K562 (cell line): ENCODE results near the gene FAM72B. TPM values are rescaled to one million over a fixed set of nuclear protein-coding genes. Genes with fewer than 3 reads are reported as not detected.
"Not testable (repeated sequence)": the region's sequence is repeated elsewhere in the genome, so short reads cannot be mapped to it uniquely, and the experiment has no call there.

Experiments used
- ATAC-seq: fragments of 200-7000 bp; cut with Tn5 transposase; 3 replicates; pipeline ENCODE4 v1.9.1; 2020; ENCODE audit warnings: moderate library complexity
- BruUV-seq: library from RNA; stranded (reverse); fragments of 400-500 nt; replicated peaks from 2 replicates; lab custom pipeline; 2021; lab: Mats Ljungman, UMichigan
- CTCF ChIA-PET: fragments of 300-600 bp; formaldehyde crosslinking; extraction: SDS; loops from one replicate; lab custom pipeline; 2021; ENCODE audit warnings: low intra/inter-chr PET ratio; lab: Yijun Ruan, JAX
- POLR2A ChIA-PET: fragments of 300-600, 350-650 bp; sonication (Branson Sonifier 250); formaldehyde crosslinking; extraction: SDS; loops from one replicate; lab custom pipeline; 2021; ENCODE audit warnings: antibody characterized with exemption, inconsistent platforms; lab: Yijun Ruan, JAX
- DNase-seq, 4 experiments: peaks; one replicate each; pipeline versions ENCODE4 v3.0.0 to v3.0.0-alpha.2; 2011 to 2018; ENCODE audit warnings: low spot score in 3 of 4, mixed read lengths in 3 of 4; ENCODE audit errors: extremely low read depth in 1 of 4
- FAIRE-seq: peaks from 2 replicates; lab custom pipeline; 2011; peaks lifted over from hg19 to GRCh38; lab: Jason Lieb, UNC
- H2AFZ ChIP-seq: 2 replicates; pipeline ENCODE4 v1.6.0; 2011; ENCODE audit warnings: low read depth, low read length, control low read depth, inconsistent platforms
- H3K27ac ChIP-seq: fragments of 200-600 bp; 3 replicates; pipeline ENCODE4 v1.8.0; 2011; ENCODE audit warnings: low read depth, mild to moderate bottlenecking, control low read depth, inconsistent platforms, low read length, moderate library complexity, mixed read lengths; ENCODE audit errors: extremely low read depth
- H3K27me3 ChIP-seq, 2 experiments: fragments of 300-600 bp in 1 of 2; 2 replicates in 1 of 2; 3 replicates in 1 of 2; pipeline versions ENCODE4 v1.6.0 to v1.8.0; 2011; ENCODE audit warnings: inconsistent platforms in 2 of 2, low read length in 2 of 2, mild to moderate bottlenecking in 1 of 2, mixed read lengths in 1 of 2, moderate library complexity in 1 of 2; ENCODE audit not compliant: control insufficient read depth in 2 of 2, insufficient read depth in 2 of 2
- H3K36me3 ChIP-seq: fragments of 300-600 bp; 3 replicates; pipeline ENCODE4 v1.8.0; 2011; ENCODE audit warnings: mild to moderate bottlenecking, low read length, inconsistent platforms; ENCODE audit not compliant: control insufficient read depth, insufficient read depth
- H3K4me1 ChIP-seq, 2 experiments: fragments of 200-600 bp in 1 of 2; replicated peaks in 1 of 2; 2 replicates in 1 of 2; 3 replicates in 1 of 2; pipeline versions ENCODE4 v1.5.1 to v1.8.0; 2011; ENCODE audit warnings: inconsistent platforms in 2 of 2, low read length in 2 of 2, mild to moderate bottlenecking in 1 of 2, mixed read lengths in 1 of 2, moderate library complexity in 1 of 2; ENCODE audit not compliant: control insufficient read depth in 2 of 2, insufficient read depth in 2 of 2
- H3K4me2 ChIP-seq: 2 replicates; pipeline ENCODE4 v1.6.1; 2011; ENCODE audit warnings: low read length, control low read depth, inconsistent platforms, mixed read lengths; ENCODE audit not compliant: insufficient read depth
- H3K4me3 ChIP-seq: fragments of 200-600 bp; sonication (generic), shearing (Covaris generic); 2 replicates; pipeline ENCODE4 v1.5.1; 2016; ENCODE audit warnings: control low read depth, inconsistent platforms
- H3K79me2 ChIP-seq: fragments of 200-600 bp; 3 replicates; pipeline ENCODE4 v1.8.0; 2011; ENCODE audit warnings: low read length, inconsistent platforms; ENCODE audit not compliant: control insufficient read depth, insufficient read depth
- H3K9ac ChIP-seq, 2 experiments: 2 replicates each; pipeline versions ENCODE4 v1.6.0 to v1.6.1; 2011; ENCODE audit warnings: low read depth in 2 of 2, low read length in 2 of 2, control low read depth in 1 of 2, inconsistent platforms in 1 of 2, mild to moderate bottlenecking in 1 of 2, mixed read lengths in 1 of 2; ENCODE audit not compliant: insufficient read depth in 1 of 2
- H3K9me1 ChIP-seq: one replicate; pipeline ENCODE4 v1.6.0; 2011; ENCODE audit warnings: inconsistent platforms, mild to moderate bottlenecking, low read length, moderate library complexity; ENCODE audit not compliant: control insufficient read depth, insufficient read depth
- H3K9me3 ChIP-seq: replicated peaks from 2 replicates; pipeline ENCODE4 v1.5.1; 2011; ENCODE audit warnings: low read depth, low read length, inconsistent platforms; ENCODE audit not compliant: control insufficient read depth, insufficient read depth
- H4K20me1 ChIP-seq: replicated peaks from 2 replicates; pipeline ENCODE4 v1.6.1; 2011; ENCODE audit warnings: low read length, inconsistent platforms, mixed read lengths; ENCODE audit not compliant: control insufficient read depth, insufficient read depth
- KDM1A ChIP-seq, 2 experiments: fragments of 450-650 bp; IDR thresholded peaks; 2 replicates each; pipeline ENCODE4 v1.6.1; 2016; ENCODE audit warnings: mild to moderate bottlenecking in 2 of 2
- ZNF146 ChIP-seq: IDR thresholded peaks from one replicate; pipeline ENCODE4 v1.6.1; 2018; ENCODE audit warnings: missing compliant biosample characterization; ENCODE audit not compliant: unreplicated experiment
- WGBS: fragments of 100-300 bp; shearing (Covaris generic); methylation state at CpG from one replicate; pipeline ENCODE4 v1.1.6; 2016; ENCODE audit warnings: low coverage, mixed read lengths; ENCODE audit not compliant: insufficient coverage; ENCODE audit errors: missing lambda C conversion rate; 5-methylcytosine and 5-hydroxymethylcytosine counted together
- in situ Hi-C: fragments of 300-500 bp; cut with MboI; formaldehyde crosslinking; loops from 4 replicates; pipeline ENCODE4 v1.15.0; 2018; ENCODE audit warnings: inconsistent platforms, mixed read lengths
- intact Hi-C: fragments of 100-400 bp; cut with micrococcal nuclease; formaldehyde crosslinking; loops from 2 replicates; pipeline ENCODE4 v1.14.2; 2022
- polyA plus RNA-seq, 8 experiments: library from polyadenylated mRNA; depleted of rRNA in 4 of 8; stranded (reverse) in 5 of 8; unstranded in 3 of 8; fragments of >200 nt; fragmentation: Nextera tagmentation in 2 of 8; fragmentation: Illumina TruSeq in 1 of 8; extraction: Ambion mirVana in 2 of 8; extraction: Trizol in 1 of 8; gene quantifications; 2 replicates each; pipeline versions ENCODE4 v1.2.1 to v1.2.3, GENCODE V29; 2011 to 2014; ENCODE audit warnings: inconsistent platforms in 1 of 8, missing spikeins in 1 of 8
- total RNA-seq, 7 experiments: library from RNA; depleted of rRNA in 6 of 7; stranded (reverse); fragments of >200 nt in 6 of 7; fragmentation: Illumina TruSeq in 2 of 7; extraction: Trizol in 2 of 7; gene quantifications; 2 replicates each; pipeline versions ENCODE4 v1.2.1 to v1.2.3, GENCODE V29; 2011 to 2021; ENCODE audit warnings: low replicate concordance in 1 of 7

Gene FAM72B
- total and polyA plus RNA-seq, 9 of the 15 experiments (the other 6 are each of a cell fraction or from before 2014, with no cell fraction given), result 11.8 to 61.7 (median 31.5) TPM

- H3K79me2 ChIP-seq, BruUV-seq, H2AFZ ChIP-seq, H3K4me3 ChIP-seq, CTCF ChIA-PET, H3K27ac ChIP-seq, in situ Hi-C loops, H3K4me1 ChIP-seq, DNase-seq, H3K36me3 ChIP-seq, H3K4me2 ChIP-seq, FAIRE-seq, H3K9me3 ChIP-seq, H3K9ac ChIP-seq, POLR2A ChIA-PET, H4K20me1 ChIP-seq, H3K9me1 ChIP-seq, ATAC-seq, H3K27me3 ChIP-seq, intact Hi-C loops: not testable (repeated sequence)
- 81% methylated on average over 1 of the region's 4 CpGs for WGBS
- TF ChIP-seq ZNF146 (CRISPR knock-in tag), result peak; percentile 26
- TF ChIP-seq KDM1A (IDR thresholded peaks at IDR 0.05), result peak in 1 of 2 experiments; percentile 17; a peak in 1 of 4 replicates
Measured at GRCh38 chr1:121230636-121231035, 46.5 kb upstream of the FAM72B start.

GRCh38 chr1:121227544-121228330, 43.6 kb upstream of the FAM72B start:
- BruUV-seq, H3K9me1 ChIP-seq, H3K4me2 ChIP-seq, H3K9ac ChIP-seq, H3K4me1 ChIP-seq, H3K27me3 ChIP-seq, H4K20me1 ChIP-seq, H3K79me2 ChIP-seq, DNase-seq, FAIRE-seq, H2AFZ ChIP-seq, H3K36me3 ChIP-seq, in situ Hi-C loops, H3K9me3 ChIP-seq, POLR2A ChIA-PET, H3K4me3 ChIP-seq, H3K27ac ChIP-seq, intact Hi-C loops, CTCF ChIA-PET: not testable (repeated sequence)
- 47% methylated on average over 3 of the region's 9 CpGs for WGBS
- ATAC-seq, result peak; percentile 4

- H3K4me1 ChIP-seq, H3K79me2 ChIP-seq, POLR2A ChIA-PET, H3K9me3 ChIP-seq, H3K4me3 ChIP-seq, H3K27me3 ChIP-seq, BruUV-seq, H4K20me1 ChIP-seq, CTCF ChIA-PET, intact Hi-C loops, H3K9ac ChIP-seq, H3K36me3 ChIP-seq, in situ Hi-C loops, FAIRE-seq, H3K27ac ChIP-seq, DNase-seq, H2AFZ ChIP-seq, H3K4me2 ChIP-seq, H3K9me1 ChIP-seq: not testable (repeated sequence)
- 0% methylated on average over 1 of the region's 2 CpGs for WGBS
- peak; percentile 66 for ATAC-seq
Measured at GRCh38 chr1:121226925-121227324, 42.8 kb upstream of the FAM72B start.
